Articular chondrocyte of knee joint (primary cell): ENCODE measurements around the gene MMRN1. TPM values are rescaled to one million over a fixed set of nuclear protein-coding genes. Genes with fewer than 3 reads are reported as not detected.

Experiments
- total RNA-seq: library from RNA; depleted of rRNA; stranded (reverse); fragments of >200 nt; gene quantifications from 2 replicates; pipeline ENCODE4 v1.2.3, GENCODE V29; 2012

The MMRN1 gene
- 0.13 and 0.97 TPM in 2 replicates for total RNA-seq

DNA sequence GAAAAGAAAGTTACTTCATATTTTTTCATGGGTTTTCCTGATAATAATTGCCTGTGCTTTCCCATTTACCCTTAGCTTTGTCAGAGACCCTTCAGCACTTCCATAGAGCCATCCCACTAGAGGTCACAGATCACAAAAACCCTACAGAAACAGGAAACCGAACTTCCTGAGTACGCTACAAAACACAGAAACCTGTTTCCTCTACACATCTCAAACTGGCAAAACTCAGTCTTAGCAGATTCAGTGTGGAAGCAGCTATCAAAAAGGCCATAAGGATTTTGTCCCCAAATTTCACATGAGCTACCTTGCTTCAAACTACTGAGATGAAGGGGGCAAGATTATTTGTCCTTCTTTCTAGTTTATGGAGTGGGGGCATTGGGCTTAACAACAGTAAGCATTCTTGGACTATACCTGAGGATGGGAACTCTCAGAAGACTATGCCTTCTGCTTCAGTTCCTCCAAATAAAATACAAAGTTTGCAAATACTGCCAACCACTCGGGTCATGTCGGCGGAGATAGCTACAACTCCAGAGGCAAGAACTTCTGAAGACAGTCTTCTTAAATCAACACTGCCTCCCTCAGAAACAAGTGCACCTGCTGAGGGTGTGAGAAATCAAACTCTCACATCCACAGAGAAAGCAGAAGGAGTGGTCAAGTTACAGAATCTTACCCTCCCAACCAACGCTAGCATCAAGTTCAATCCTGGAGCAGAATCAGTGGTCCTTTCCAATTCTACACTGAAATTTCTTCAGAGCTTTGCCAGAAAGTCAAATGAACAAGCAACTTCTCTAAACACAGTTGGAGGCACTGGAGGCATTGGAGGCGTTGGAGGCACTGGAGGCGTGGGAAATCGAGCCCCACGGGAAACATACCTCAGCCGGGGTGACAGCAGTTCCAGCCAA, at the start of gene MMRN1:
MMRN1 (plus strand) TSS at position 206 of the 902 bp plus-strand sequence; CDS start at position 324, 118 bp downstream.

Other genes starting within 250 kb of the MMRN1 start
- gene SNCA, start 57.7 kb upstream of the MMRN1 start, total RNA-seq, result 0.13 and 0.32 TPM in 2 replicates
- gene CCSER1, start 232.5 kb downstream of the MMRN1 start, total RNA-seq, result 0.11 TPM in 1 of 2 replicates, not detected in the other